ENCODE measurements around the gene MSANTD2. TPM values are rescaled to one million over a fixed set of nuclear protein-coding genes. Genes with fewer than 3 reads are reported as not detected.

Gene MSANTD2
- total RNA-seq, 1 experiment from 2014 or later: 8.6 TPM

DNA sequence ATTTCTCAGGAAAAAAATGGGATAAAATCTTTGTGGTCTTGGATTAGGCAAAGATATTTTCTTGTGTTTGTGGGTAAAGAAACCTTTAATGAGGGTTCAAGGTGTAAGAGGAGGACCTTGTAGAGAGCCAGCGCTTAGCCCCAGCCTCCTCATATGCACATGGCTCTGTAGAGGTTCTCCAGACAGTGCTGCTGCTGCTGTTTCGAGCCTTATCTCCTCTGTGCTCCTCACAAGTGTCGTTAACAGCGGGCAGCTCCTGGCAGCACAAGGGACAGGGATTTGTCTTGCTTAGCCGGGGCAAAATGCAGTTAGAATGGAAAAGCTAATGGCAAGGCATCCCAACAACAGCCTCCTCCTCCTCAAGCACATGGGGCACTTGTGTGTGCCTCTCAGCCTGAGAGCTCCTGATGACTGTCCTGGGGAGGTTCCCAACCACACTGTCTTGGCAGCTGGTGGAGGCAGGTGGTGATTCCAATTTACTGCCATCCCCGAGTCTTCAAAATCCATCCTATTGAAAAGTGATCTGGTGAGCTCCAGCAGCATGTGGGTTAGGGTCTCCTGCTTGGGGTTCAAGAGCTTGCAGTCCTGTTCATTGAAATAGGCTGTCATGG lies 7.6 kb upstream of the MSANTD2 start:
- H3K27ac ChIP-seq (ENCODE audit: low read depth, low read length): no peak overlapping the region
- H3K4me2 ChIP-seq (ENCODE audit: low read length): no peak overlapping the region
- POLR2A ChIA-PET: no interaction called here
- RAD21 ChIA-PET (ENCODE audit: low non-redundant PET in 1 of 2, low total read pairs in 2 of 2, uncharacterized antibody in 2 of 2, unreplicated experiment in 2 of 2): no interaction called here
- no peaks in the 10 kb centered on the region for H4K20me1 ChIP-seq (ENCODE audit: insufficient read depth)
- ATAC-seq (no peak), DNase-seq (ENCODE audit: low read depth, low spot score) (no peak)
- no peak overlapping the region for H3K4me3 ChIP-seq (replicated peaks in 1 of 2; ENCODE audit: low read depth in 1 of 2, low read length in 2 of 2)
- CTCF ChIA-PET: interaction anchor here (1.7 kb wide), 1 partner anchor 14 kb away, joined by 6 read pairs; no protein-coding TSS in a partner anchor
- no peaks in the 10 kb centered on the region for H3K9me3 ChIP-seq (ENCODE audit: control insufficient read depth in 1 of 2, insufficient read depth in 1 of 2, low read depth in 1 of 2, low read length in 2 of 2)
- H3K9ac ChIP-seq (ENCODE audit: low read length): no peak overlapping the region
- H3K27me3 ChIP-seq (ENCODE audit: insufficient read depth, low read length): no peaks in the 10 kb centered on the region
- H3K9me2 ChIP-seq (ENCODE audit: insufficient read depth): no peaks in the 10 kb centered on the region
- BruUV-seq (replicated peaks): no TSS peak
- H3K4me1 ChIP-seq (ENCODE audit: control insufficient read depth in 1 of 2, insufficient read depth in 2 of 2, low read length in 2 of 2): peaks cover 2 to 10% of the 10 kb centered on the region in 2 experiments; a peak in 3 of 4 replicates
- TF ChIP-seq JUND (IDR thresholded peaks at IDR 0.05) (no peak), FOSL1 (IDR thresholded peaks at IDR 0.05; ENCODE audit: low read depth) (no peak), POLR2A (IDR thresholded peaks at IDR 0.05; ENCODE audit: borderline replicate concordance, extremely low read depth, insufficient read depth, insufficient read length) (no peak), CBX3 (IDR thresholded peaks at IDR 0.05; ENCODE audit: low read depth) (no peak), YY1 (IDR thresholded peaks at IDR 0.05; ENCODE audit: extremely low read depth, insufficient replicate concordance, low read depth, low read length) (no peak), ELF1 (IDR thresholded peaks at IDR 0.05; ENCODE audit: borderline replicate concordance, low read depth) (no peak), SRF (IDR thresholded peaks at IDR 0.05; ENCODE audit: low read depth) (no peak), ZNF274 (IDR thresholded peaks at IDR 0.05; ENCODE audit: low read depth, low read length) (no peak), REST (IDR thresholded peaks at IDR 0.05; ENCODE audit: low read depth) (no peak), MAX (IDR thresholded peaks at IDR 0.05) (no peak), ZFX (IDR thresholded peaks at IDR 0.05) (no peak), EZH2 (IDR thresholded peaks at IDR 0.05) (no peak), EZH2phosphoT487 (IDR thresholded peaks at IDR 0.05; ENCODE audit: borderline replicate concordance) (no peak), SP1 (IDR thresholded peaks at IDR 0.05; ENCODE audit: low read depth) (no peak), EGR1 (IDR thresholded peaks at IDR 0.05; ENCODE audit: low read depth) (no peak), ATF3 (IDR thresholded peaks at IDR 0.05) (no peak)
- TF ChIP-seq, protein P1, sequence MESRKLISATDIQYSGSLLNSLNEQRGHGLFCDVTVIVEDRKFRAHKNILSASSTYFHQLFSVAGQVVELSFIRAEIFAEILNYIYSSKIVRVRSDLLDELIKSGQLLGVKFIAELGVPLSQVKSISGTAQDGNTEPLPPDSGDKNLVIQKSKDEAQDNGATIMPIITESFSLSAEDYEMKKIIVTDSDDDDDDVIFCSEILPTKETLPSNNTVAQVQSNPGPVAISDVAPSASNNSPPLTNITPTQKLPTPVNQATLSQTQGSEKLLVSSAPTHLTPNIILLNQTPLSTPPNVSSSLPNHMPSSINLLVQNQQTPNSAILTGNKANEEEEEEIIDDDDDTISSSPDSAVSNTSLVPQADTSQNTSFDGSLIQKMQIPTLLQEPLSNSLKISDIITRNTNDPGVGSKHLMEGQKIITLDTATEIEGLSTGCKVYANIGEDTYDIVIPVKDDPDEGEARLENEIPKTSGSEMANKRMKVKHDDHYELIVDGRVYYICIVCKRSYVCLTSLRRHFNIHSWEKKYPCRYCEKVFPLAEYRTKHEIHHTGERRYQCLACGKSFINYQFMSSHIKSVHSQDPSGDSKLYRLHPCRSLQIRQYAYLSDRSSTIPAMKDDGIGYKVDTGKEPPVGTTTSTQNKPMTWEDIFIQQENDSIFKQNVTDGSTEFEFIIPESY (IDR thresholded peaks at IDR 0.05; ENCODE audit: extremely low read depth, insufficient replicate concordance, low read length): no peak
- TF ChIP-seq, protein P2, sequence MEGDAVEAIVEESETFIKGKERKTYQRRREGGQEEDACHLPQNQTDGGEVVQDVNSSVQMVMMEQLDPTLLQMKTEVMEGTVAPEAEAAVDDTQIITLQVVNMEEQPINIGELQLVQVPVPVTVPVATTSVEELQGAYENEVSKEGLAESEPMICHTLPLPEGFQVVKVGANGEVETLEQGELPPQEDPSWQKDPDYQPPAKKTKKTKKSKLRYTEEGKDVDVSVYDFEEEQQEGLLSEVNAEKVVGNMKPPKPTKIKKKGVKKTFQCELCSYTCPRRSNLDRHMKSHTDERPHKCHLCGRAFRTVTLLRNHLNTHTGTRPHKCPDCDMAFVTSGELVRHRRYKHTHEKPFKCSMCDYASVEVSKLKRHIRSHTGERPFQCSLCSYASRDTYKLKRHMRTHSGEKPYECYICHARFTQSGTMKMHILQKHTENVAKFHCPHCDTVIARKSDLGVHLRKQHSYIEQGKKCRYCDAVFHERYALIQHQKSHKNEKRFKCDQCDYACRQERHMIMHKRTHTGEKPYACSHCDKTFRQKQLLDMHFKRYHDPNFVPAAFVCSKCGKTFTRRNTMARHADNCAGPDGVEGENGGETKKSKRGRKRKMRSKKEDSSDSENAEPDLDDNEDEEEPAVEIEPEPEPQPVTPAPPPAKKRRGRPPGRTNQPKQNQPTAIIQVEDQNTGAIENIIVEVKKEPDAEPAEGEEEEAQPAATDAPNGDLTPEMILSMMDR (IDR thresholded peaks at IDR 0.05 in 2 of 3, conservative IDR thresholded peaks at IDR 0.05 in 1 of 3; ENCODE audit: borderline replicate concordance in 1 of 3, insufficient read depth in 1 of 3, low read depth in 2 of 3, low read length in 2 of 3): no peak
- no peaks in the 10 kb centered on the region for H3K36me3 ChIP-seq (ENCODE audit: control insufficient read depth in 1 of 2, insufficient read depth in 2 of 2, low read length in 2 of 2)
- intact Hi-C loops (cut with micrococcal nuclease): no loop called here
- no peak overlapping the region for H2AFZ ChIP-seq (ENCODE audit: low read depth, low read length, poor library complexity, severe bottlenecking)
- no peaks in the 10 kb centered on the region for H3K79me2 ChIP-seq (ENCODE audit: insufficient read depth, low read length)

Measured in HCT116 (cell line).